IPS-18c (cell line): ENCODE results near the gene SETD6.

Experiments used
- H3K4me3 ChIP-seq: 2 replicates; pipeline ENCODE4 v1.7.0; 2013; ENCODE audit warnings: low read depth, mild to moderate bottlenecking, low read length, moderate library complexity; ENCODE audit not compliant: insufficient read depth
- H3K9me3 ChIP-seq: one replicate; pipeline ENCODE4 v1.6.1; 2013; ENCODE audit warnings: mild to moderate bottlenecking, low read length, moderate library complexity; ENCODE audit not compliant: control insufficient read depth, insufficient read depth

SETD6 gene, protein sequence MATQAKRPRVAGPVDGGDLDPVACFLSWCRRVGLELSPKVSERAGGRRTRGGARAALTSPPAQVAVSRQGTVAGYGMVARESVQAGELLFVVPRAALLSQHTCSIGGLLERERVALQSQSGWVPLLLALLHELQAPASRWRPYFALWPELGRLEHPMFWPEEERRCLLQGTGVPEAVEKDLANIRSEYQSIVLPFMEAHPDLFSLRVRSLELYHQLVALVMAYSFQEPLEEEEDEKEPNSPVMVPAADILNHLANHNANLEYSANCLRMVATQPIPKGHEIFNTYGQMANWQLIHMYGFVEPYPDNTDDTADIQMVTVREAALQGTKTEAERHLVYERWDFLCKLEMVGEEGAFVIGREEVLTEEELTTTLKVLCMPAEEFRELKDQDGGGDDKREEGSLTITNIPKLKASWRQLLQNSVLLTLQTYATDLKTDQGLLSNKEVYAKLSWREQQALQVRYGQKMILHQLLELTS

DNA sequence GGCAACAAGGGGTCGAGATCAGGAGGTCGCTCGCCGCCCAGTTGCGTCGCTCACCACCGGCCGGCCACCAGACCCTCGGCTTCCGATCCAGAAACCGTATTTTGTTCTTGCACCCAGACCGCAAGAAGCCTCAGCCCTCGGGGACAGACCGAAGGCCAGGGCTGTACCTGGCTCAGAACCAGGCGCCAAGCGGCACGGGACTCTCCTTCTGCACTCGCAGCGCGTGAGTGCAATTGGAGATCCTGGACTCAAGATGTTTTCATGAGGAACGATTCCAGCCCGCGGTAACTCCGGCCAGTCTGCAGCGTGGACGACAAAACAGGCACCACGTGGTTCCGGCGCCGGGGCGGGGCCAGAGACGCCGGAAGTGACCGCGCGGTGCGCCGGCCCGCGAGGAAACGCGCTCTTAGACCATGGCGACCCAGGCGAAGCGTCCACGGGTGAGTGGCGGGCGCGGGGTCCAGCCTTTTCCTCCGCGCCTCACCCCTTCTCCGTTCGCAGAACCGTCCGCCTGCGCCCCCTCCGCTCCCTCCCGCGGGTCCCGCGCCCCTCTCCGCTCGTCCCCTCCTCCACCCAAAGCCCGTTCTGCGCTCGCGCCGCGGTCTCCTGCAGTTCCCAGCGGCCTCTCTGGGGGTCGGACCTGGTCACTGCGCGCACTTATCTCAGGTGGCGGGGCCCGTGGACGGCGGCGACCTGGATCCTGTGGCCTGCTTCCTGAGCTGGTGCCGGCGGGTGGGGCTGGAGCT, at the start of gene SETD6:
Gene SETD6 (plus strand): TSS at position 393 of the 746 bp plus-strand sequence. CDS start 21 bp downstream, at position 414.
- peak within 1 kb of the TSS; percentile 90 for H3K4me3 ChIP-seq
- no peaks in the 10 kb centered on the region for H3K9me3 ChIP-seq

DNA sequence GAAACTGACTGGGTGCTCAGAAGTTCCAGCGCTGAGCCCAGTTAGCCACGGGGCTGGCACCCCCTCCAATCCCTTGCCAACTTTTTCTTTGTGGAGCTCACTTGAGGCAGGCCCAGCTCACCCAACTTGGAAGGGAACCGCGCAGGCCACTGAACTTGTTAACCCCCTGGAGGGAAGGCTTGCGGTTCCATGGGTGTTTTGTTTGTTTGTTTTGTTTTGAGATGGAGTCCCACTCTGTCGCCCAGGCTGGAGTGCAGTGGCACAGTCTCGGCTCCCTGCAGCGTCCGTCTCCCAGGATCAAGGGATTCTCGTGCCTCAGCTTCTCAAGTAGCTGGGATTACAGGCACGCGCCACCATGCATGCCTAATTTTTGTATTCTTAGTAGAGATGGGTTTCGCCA, 49.5 kb upstream of the SETD6 start:
- Histone ChIP-seq H3K9me3 (peaks cover 2% of the 10 kb centered on the region), H3K4me3 (no peak overlapping the region)

DNA sequence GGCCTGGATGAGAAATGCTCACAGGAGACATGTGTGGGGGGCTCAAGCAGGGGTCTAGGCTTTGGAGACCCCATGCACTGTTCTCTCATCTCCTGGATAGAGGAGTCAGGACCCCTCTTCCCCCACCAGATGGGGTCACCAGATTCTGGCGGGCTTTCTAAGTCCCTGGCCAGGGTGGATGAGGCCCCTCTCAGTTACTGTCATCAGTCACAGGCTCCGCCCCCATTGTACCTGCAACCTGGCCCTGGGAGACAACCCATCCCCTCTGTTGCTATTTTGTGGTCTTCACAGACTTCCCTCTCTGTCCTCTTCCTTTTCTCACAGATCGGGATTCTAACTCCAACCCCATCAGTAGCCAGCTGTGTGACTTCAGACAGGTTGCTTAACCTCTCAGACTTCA, 48.9 kb upstream of the SETD6 start:
- Histone ChIP-seq H3K4me3 (no peak overlapping the region), H3K9me3 (peaks cover 2% of the 10 kb centered on the region)

DNA sequence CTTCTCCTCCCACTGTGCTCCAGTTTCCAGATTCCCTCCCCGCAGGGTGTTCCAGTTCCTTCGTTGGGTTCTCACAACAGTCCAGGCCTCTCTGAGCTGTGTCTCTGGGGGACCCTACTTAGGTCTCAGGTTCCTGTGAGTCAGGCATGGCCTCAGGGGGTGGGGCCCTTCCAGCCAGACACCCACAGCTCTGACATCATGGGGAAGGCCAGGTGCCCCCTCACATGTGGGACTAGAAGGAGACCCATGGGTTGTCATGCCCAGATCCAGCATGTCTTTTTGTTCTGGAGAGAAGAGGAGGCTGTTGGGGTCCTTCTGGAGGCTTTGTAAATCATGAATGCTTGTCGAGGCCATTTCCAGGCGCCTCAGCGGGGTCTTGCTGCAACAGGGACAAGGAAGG, 47.4 kb upstream of the SETD6 start:
- no peak overlapping the region for H3K4me3 ChIP-seq

DNA sequence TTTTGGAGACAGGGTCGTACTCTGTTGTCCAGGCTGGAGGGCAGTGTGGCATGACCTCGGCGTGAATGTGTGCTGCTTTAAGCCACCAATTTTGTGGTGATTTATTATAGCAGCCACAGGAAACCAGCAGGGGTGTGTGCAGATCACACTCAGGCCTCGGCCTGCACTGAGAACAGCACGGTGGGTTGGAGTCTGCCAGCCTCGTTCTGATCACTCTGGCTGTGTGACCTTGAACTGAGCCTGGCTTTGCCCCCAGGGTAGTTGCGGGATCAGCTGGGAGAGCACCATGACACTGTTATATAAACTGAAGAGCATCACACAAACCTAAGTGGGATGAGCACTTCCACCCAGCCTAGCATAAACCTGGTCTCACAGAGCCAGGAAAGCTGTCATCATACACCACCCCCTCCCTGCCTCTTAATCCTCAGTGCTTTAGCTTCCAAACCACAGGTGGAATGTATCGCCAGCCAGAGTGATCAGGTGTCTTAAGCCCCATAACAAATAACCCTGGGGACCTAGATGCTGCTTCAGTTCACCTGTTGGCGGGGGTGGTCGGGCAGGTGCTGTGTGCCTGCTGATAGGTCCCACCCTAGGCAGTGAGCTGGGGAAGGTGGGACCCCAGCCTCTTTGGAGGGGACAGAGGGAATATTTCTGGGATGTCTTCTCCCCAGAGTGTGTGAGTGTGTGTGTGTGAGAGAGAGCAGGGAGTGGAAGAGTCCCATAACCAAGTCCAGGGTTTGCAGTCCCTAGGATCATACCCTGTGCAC, 43.9 kb upstream of the SETD6 start:
- H3K4me3 ChIP-seq = no peak overlapping the region
- no peaks in the 10 kb centered on the region for H3K9me3 ChIP-seq

More for the DNA sequence above, 47.4 kb upstream of the SETD6 start:
- H3K9me3 ChIP-seq = peaks cover 1% of the 10 kb centered on the region

DNA sequence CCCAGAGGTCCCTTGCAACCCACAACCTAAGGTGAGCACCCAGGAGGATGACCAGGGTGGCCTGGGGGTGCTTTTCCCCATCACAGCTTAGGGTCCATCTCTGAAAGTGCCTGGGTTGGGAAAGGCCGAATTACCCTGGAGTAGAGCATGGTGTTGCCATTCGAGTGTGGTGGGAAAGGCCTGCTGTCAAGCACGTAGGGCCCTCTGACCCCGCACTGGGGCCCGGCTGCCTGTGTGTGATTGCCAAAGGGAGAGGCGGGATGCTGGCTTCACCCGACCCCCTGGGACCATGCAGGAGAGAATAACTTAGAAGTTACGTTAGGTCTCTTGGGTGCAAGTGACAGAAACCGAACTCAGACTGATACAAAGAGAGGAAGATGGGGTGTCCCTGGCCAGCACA, 43.1 kb upstream of the SETD6 start:
- no peaks in the 10 kb centered on the region for H3K9me3 ChIP-seq
- no peak overlapping the region for H3K4me3 ChIP-seq

DNA sequence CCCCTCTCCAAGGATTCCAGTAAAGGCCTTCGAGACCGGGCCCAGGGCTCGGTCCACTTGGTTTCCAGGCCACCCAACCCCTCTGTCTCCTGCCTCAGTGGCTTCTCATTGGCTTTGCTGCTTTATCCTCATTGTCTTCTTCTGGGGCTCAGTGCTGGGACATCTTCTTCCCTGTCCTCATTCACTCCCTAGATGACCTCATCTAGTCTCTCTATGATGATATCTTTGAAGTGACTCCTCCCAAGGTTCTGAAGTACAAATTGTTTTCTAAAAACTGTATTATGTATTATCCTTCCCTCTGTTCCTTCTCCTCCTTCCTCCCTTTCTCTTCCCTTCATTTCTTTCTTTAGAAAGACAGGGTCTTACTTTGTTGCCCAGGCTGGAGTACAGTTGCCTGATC, 42.5 kb upstream of the SETD6 start:
- Histone ChIP-seq H3K9me3 (no peaks in the 10 kb centered on the region), H3K4me3 (no peak overlapping the region)

DNA sequence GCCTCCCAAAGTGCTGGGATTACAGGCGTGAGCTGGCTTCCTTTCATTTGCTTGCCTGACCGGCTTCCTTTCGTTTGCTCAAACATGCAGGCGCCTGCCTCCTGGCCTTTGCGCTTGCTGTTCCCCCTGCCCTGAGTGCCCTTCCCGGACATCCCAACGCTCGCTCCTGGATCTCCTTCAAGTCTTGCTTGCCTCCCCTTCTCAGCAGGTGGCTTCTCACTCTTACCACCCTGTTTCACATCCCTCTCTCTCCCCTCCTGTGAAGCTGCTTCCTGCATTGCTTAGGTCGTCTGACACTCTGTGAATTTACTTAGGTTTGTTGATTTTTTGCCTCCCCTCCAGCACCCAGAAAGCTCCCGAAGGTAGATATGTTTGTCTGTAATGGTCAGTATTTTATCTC, 41.0 kb upstream of the SETD6 start:
- H3K4me3 ChIP-seq = no peak overlapping the region
- H3K9me3 ChIP-seq = no peaks in the 10 kb centered on the region

DNA sequence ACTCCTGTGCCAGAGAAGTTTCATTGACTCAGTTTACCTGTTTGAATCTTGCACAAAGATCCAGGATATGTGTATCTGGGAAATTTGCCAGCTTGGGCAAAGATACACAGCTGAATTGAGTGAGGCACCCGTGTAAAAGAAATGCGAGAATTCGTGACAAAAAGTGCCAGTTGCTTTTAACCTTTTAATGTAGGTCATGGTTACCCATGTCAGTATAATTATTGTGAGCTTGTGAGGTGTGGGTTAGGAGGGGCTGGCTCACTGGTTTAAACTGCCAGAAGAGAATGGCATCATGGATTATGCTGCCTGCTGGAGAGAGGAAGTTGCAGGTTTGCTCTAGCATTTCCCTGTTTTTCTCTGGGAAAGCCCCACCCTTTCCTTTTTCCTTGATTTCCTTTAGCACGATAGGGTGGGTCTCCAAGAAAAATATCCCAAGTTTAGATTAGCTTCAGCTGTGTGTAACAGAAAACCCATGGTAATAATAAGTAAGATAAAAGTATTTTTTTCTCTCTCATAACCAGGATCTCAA, 40.2 kb upstream of the SETD6 start:
- H3K9me3 ChIP-seq = no peaks in the 10 kb centered on the region
- H3K4me3 ChIP-seq = no peak overlapping the region

DNA sequence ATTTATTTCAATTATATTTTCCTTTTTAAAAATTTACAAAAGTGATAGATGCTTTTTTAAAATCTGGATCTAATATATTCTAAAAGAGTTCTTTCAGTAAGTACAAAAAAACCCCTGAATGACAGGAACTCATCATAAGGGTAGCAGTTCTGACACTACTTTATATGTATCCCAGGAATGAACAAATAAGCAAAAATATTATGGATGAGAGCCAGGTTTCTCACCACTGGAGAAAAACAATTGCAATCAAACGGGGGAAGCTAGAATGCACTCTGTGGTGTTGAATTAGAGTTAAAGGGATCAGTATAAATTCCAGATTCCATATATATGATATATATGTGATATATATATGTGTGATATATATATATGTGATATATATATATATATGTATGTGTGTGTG, 38.5 kb upstream of the SETD6 start:
- Histone ChIP-seq H3K4me3 (no peak overlapping the region), H3K9me3 (no peaks in the 10 kb centered on the region)

DNA sequence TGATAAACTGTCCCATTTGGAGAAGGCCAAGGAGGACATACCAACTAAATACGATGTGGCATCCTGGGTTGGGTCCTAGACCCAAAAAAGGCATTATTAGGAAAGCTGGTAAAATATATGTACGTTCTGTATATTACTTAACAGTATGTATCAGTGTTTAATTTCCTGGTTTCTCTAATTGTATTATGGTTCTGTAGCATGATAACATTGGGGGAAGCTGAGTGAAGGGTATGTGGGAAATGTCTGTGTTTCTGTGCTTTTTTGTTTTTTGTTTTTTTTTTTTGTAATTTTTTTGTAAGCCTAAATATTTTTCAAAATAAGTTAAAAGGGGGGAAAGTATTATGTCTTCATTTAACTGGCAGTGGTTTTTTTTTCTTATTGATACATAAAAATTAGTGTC, 36.9 kb upstream of the SETD6 start:
- no peaks in the 10 kb centered on the region for H3K9me3 ChIP-seq
- H3K4me3 ChIP-seq = no peak overlapping the region

DNA sequence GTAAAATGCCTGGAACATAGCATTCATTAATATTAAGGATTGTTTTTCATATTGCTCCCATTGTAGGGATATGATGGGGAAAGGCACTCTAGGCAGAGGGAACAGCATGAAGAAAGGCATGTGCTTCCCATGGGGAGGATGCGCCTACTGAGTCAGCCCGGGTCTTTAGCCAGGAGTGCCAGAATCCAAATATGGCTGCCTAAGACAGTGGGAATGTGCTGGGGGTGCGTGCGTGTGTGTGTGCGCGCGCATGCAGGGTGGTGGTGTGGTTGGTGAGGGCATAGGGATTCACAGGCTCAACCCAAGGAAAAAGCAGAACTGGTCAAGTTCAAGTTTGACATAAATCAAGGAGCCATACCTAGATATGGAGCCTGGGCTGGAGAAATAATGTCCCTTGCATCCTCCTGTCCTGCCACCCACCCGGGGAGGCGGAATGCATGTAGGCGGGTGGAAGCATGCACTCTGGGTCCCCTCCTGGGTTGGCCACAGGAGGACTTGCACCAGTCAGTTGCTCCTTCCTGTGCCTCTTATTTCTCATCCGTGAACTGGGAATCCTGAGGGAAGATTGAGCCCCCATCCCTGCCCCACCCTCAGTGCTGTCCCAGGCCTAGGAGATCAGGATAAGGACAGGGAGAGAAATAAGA, 34.0 kb upstream of the SETD6 start:
- no peaks in the 10 kb centered on the region for H3K9me3 ChIP-seq
- no peak overlapping the region for H3K4me3 ChIP-seq

DNA sequence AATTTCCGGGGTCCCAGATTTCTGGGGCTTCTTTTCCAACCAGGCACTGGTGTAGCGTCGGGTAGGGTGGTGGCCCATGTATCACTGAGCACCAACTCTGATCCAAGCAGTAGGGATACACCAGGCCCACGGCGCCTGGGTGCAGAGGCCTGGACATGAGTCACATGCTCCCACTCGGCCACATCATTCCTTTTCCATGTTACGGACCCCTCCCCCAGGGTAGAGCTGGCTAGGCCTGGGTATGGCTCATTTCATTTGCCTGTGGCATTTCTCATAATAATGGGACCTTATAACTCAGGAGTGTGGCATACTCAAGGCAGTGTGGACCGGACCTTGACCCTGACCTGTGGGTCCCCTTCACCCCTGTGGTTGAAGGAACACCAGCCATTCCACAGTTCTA, 33.4 kb upstream of the SETD6 start:
- H3K4me3 ChIP-seq = no peak overlapping the region

DNA sequence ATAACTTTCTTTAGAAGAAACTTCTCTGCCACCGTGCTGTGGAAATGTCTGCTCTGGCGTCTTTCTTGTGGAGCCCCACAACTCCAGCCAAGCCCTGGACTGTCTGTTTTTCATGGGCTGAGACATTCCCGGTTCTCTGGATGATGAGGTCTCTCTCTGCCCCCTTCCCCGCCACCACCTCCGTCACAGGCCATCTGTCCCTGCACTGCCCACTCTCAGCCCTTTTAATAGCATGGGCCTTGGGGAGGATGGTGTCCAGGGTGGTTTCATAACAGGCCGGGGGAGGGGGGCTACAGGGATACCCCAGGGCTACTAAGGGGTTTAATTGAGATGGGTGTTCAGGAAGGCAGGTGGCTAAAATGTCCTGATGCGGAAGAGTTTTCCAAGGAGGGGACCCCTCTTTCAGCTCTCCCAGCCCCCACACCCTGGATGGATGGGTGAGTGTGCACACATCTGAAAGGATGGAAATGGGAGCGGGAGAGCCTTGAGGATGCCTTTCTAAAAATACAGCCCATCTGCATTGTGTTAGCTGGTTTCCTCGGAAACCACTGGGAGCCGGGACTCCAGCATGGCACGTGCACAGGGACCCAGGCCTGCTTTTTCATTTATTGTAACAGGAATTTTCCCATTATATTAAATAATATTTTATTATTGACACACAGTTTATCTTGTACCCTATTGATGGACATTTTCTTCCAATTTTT, 30.0 kb upstream of the SETD6 start:
- H3K9me3 ChIP-seq = no peaks in the 10 kb centered on the region
- H3K4me3 ChIP-seq = no peak overlapping the region

More for the DNA sequence above, 33.4 kb upstream of the SETD6 start:
- H3K9me3 ChIP-seq = no peaks in the 10 kb centered on the region

DNA sequence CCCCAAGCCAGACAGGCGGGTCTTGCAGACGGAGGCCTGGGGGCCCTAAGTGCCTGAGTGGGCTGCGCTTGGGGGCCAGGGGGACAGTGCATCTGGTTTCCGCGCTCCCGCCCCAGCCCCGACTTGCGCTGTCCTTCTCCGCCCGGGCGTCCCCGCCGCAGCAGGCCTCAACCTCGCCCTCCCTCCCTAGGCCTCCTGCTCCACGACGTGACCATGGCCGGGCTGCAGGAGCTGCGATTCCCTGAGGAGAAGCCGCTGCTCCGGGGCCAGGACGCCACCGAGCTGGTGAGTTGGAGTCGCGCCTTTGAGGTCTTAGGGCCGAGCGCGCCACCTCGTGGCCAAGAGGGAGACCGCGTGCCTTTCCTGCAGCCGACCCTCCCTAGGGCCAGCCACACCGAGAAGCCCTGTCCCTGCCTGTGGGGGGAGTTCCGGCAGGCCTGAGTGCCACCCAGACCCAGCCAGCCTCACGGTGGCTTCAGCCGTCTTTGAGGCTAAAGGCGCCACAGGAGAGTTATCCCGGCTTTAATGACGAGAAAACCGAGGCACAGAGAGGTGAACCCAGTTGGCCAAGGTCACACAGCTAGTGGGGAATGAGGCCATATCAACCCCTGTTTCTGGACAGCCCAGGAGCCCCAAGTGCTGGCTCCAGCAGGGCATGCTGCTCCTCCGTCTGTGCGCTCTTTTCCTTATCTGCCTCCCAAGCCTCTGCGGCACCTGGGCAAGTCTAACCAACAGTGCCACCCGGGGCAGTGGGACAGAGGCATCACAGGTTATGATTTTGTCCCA, 27.6 kb upstream of the SETD6 start:
- no peak overlapping the region for H3K4me3 ChIP-seq
- H3K9me3 ChIP-seq = no peaks in the 10 kb centered on the region

DNA sequence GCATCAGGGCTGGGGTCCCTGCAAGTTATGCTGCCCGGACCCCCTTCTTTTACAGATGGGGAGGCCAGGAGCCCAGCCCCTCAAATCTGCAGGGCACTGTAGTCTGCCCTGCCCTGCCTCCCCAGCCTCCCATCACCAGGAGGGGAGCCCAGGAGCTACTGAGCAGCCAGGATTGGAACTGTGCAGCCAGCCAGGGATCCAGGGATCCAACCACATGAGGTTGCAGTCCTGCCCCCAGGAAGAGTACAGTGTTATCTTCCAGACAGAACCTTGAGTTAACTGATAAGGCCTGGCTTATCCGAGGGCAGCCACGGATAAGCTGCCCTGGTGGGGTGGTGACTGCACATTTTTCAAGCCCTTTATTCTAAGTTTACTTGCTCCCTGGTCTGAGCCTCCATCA, 26.8 kb upstream of the SETD6 start:
- Histone ChIP-seq H3K4me3 (no peak overlapping the region), H3K9me3 (no peaks in the 10 kb centered on the region)
